Retina (tissue), 1 donor: ENCODE results near the gene CIC.

ENCODE experiments used
- DNase-seq: peaks from one replicate; pipeline ENCODE4 v3.0.0-alpha.2; 2016

The CIC gene

GRCh38 chr19:42290136-42290522, 21.1 kb downstream of the CIC start:
- no peak for DNase-seq

- no peak for DNase-seq
Measured at GRCh38 chr19:42290523-42291434, 21.7 kb downstream of the CIC start.

DNA sequence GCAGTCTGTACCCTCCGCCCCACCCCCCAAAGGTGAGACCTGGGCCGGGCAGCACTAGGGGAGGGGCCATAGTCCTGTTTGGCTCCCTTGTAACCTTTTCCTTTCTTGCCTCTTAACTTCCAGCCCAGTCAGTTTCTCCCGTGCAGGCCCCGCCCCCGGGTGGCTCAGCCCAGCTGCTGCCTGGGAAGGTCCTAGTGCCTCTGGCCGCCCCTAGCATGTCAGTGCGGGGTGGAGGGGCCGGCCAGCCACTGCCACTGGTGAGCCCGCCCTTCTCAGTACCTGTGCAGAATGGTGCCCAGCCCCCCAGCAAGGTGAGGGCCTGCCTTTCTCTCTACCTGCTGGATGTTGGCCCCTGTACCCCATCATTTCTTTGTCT, 22.4 kb downstream of the CIC start:
- no peak for DNase-seq

- DNase-seq, result no peak
Measured at GRCh38 chr19:42292042-42292960, 23.2 kb downstream of the CIC start.

DNA sequence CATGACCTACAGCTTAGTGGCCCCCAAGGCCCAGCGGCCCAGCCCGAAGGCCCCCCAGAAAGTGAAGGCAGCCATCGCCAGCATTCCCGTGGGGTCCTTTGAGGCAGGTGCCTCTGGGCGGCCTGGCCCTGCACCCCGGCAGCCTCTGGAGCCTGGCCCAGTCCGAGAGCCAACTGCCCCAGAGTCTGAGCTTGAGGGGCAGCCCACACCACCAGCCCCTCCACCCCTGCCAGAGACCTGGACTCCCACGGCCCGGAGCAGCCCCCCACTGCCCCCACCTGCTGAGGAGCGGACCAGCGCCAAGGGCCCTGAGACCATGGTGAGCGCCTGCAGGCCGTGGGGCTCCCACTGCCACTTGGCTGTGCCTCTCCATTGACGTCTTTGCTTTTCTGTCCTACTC, 23.9 kb downstream of the CIC start:
- no peak for DNase-seq

GRCh38 chr19:42293540-42293939, 24.5 kb downstream of the CIC start:
- DNase-seq, result no peak

GRCh38 chr19:42293948-42294347, 24.9 kb downstream of the CIC start:
- no peak for DNase-seq

- no peak for DNase-seq
Measured at GRCh38 chr19:42294471-42295137, 25.6 kb downstream of the CIC start.

GRCh38 chr19:42295342-42295741, 26.3 kb downstream of the CIC start:
- DNase-seq, result no peak

- DNase-seq, result peak; percentile 85
Measured at GRCh38 chr19:42295831-42296525, 26.9 kb downstream of the CIC start.

DNA sequence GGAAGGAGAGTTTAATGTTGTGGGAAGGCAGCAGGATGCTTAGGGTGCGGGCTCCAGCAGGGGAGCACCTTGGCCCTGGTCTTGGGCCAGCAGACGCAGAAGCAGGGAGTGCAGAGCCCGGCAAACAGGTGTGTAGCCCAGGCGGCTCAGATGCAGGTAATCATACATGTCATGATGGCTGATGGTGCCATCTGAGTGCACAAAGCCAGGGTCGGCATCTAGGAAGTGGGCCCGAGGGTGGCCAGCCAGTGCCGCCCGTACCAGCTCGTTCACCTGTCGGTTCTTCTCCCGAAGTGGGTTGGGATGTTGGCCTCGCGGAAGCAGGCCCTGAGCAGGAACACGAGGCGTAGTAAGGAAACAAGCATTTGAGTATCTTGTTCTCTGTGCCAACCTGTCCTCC, 28.0 kb downstream of the CIC start:
- DNase-seq, result no peak

DNA sequence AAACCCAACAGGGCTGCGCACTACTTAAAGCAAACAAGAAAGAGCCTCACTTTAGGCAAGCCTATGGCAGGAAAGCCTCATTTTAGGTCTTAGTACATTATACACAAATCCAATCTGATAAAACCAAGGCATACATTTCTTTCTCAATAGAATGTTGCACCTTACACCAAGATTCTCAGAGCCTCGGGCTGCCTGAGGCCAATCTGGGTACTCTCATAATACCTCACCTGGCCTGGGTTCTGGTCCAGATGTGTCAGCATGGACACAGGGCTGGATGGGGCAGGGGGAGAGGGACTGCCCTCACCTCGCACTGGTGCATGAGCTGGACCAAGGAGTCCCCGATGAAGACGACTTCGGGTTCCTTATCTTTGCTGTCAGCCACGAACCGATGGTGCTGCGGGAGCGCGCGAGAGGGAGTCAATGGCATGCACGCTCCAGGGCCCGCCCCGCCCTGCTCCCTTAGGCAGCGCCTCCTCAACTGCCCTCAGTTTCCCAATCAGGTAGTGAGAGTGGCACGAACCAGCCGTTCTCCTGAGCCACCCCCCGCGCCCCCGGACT, 32.7 kb downstream of the CIC start, which contains the start of gene PRR19:
TSS of gene PRR19 (plus strand) at position 487 of the 558 bp plus-strand sequence. CDS start 7,453 bp downstream, outside the sequence.
- no peak for DNase-seq

- DNase-seq, result no peak
Measured at GRCh38 chr19:42303101-42303464, 34.0 kb downstream of the CIC start.

DNA sequence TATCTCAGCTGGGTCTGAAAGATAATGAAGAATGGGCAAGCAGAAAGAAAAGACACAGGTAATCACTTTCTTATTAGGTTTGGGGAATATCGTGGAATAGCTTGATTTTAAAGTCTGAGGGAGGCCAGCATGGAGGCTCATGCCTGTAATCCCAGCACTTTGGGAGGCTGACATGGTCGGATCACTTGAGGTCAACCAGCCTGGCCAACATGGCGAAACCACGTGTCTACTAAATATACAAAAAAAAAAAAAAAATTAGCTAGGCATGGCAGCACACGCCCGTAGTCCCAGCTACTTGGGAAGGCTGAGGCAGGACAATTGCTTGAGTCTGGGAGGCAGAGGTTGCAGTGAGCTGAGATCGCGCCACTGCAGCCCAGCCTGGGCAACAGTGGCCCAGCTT, 34.8 kb downstream of the CIC start:
- no peak for DNase-seq

GRCh38 chr19:42306646-42307045, 37.6 kb downstream of the CIC start:
- no peak for DNase-seq

- no peak for DNase-seq
Measured at GRCh38 chr19:42309686-42310085, 40.6 kb downstream of the CIC start.

- no peak for DNase-seq
Measured at GRCh38 chr19:42311657-42312056, 42.6 kb downstream of the CIC start.

- DNase-seq, result no peak
Measured at GRCh38 chr19:42312370-42312769, 43.3 kb downstream of the CIC start.

DNA sequence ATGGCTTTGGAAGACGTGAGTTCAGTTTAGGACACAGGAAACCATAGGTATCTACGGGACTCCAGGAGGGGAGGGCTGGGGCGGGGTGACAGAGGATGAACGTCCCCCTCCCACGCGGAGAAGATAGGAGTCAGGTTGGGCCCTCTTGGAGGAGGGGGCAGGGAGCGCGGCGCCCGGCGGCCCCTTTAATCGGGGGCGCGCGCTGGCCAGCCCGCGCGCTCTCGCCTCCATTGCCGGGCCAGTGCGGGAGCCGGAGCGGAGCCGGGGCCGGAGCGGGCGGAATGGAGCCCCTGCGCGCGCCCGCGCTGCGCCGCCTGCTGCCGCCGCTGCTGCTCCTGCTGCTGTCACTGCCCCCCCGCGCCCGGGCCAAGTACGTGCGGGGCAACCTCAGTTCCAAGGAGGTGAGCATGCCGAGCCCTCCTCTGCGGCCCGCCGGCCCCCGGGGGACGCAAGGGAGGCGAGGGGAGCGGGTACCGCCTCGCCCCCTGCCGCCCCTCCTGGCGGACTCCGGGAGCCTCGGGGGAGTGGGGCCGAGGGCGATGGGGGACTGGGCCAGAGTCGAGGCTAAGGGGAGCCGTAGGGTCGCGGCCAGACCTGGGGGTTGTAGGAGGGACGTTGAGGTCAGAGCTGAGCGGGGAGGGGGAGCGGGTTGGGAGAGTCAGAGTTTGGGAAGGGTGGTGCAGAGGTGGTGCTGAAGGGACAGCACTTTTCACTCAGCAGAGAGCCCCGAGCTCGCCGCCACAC, 44.2 kb downstream of the CIC start, which contains the start of gene TMEM145:
TSS of gene TMEM145 (plus strand) at position 214 of the 744 bp plus-strand sequence. CDS start at position 282, 68 bp downstream.
- DNase-seq, result peak; percentile 88

- no peak for DNase-seq
Measured at GRCh38 chr19:42313840-42314755, 45.0 kb downstream of the CIC start.
